ENCODE measurements around the gene ENAH. TPM values are rescaled to one million over a fixed set of nuclear protein-coding genes. Genes with fewer than 3 reads are reported as not detected.

The ENAH gene
- polyA plus RNA-seq, 3 donors from 2014 or later = 0.24 TPM; not detected in 2

Other genes starting within 250 kb of the ENAH start
- gene LBR, start 225.1 kb downstream of the ENAH start, polyA plus RNA-seq = 100 to 1,000 TPM in 2 of 3 donors, 10 to 100 TPM in 1; 100.0 to 136 (median 117) TPM
- 100 to 1,000 TPM; 300 to 594 (median 317) TPM for gene SRP9, start 124.7 kb upstream of the ENAH start, polyA plus RNA-seq
- gene EPHX1, start 157.0 kb upstream of the ENAH start, polyA plus RNA-seq = 1 to 10 TPM in 2 of 3 donors, under 1 TPM in 1; 0.86 to 2.4 (median 1.5) TPM
- 10 to 100 TPM; 10.1 to 27.4 (median 11.1) TPM for gene TMEM63A, start 229.3 kb upstream of the ENAH start, polyA plus RNA-seq
- not detected for gene LEFTY1, start 236.0 kb upstream of the ENAH start, polyA plus RNA-seq